HepG2 (cell line): Measurements from ENCODE around the gene LPXN. TPM values are rescaled to one million over a fixed set of nuclear protein-coding genes. Genes with fewer than 3 reads are reported as not detected.

Experiments
- FOXM1 ChIP-seq: sonication (generic); formaldehyde crosslinking; IDR thresholded peaks from 2 replicates; pipeline ENCODE4 v1.5.0; 2020; ENCODE audit warnings: missing genetic modification reagents
- HNRNPL ChIP-seq: fragments of 200-400 bp; formaldehyde crosslinking; IDR thresholded peaks from 2 replicates; pipeline ENCODE4 v1.6.1; 2017; ENCODE audit warnings: mild to moderate bottlenecking, low read depth, low read length
- LCORL ChIP-seq, 2 experiments: fragments of 450-650 bp in 1 of 2; sonication (generic) in 1 of 2; formaldehyde crosslinking in 1 of 2; IDR thresholded peaks; 2 replicates each; pipeline versions ENCODE4 v1.5.0 to v1.6.1; 2017 to 2020; ENCODE audit warnings: antibody characterized with exemption in 1 of 2, missing genetic modification reagents in 1 of 2
- RBFOX2 ChIP-seq: fragments of 200-400 bp; formaldehyde crosslinking; IDR thresholded peaks from 2 replicates; pipeline ENCODE4 v1.6.1; 2017; ENCODE audit warnings: low read depth, mild to moderate bottlenecking, low read length
- SIN3A ChIP-seq: IDR thresholded peaks from 2 replicates; pipeline ENCODE4 v1.6.1; 2011; ENCODE audit warnings: low read depth, mild to moderate bottlenecking, control low read depth, low read length, borderline replicate concordance
- TGIF2 ChIP-seq: IDR thresholded peaks from 2 replicates; pipeline ENCODE4 v1.6.1; 2016; ENCODE audit warnings: control low read depth, missing compliant biosample characterization
- ZNF432 ChIP-seq: sonication (generic); formaldehyde crosslinking; IDR thresholded peaks from 2 replicates; pipeline ENCODE4 v1.5.0; 2020; ENCODE audit warnings: missing genetic modification reagents, mild to moderate bottlenecking, borderline replicate concordance
- ZNF660 ChIP-seq: sonication (generic); formaldehyde crosslinking; IDR thresholded peaks from 2 replicates; pipeline ENCODE4 v1.5.1; 2020; ENCODE audit warnings: mild to moderate bottlenecking, low read depth, missing genetic modification reagents, borderline replicate concordance
- ZSCAN20 ChIP-seq: sonication (generic); formaldehyde crosslinking; IDR thresholded peaks from 2 replicates; pipeline ENCODE4 v1.4.0; 2020; ENCODE audit warnings: missing genetic modification reagents, mild to moderate bottlenecking, borderline replicate concordance
- polyA plus RNA-seq, 8 experiments: library from polyadenylated mRNA; depleted of rRNA in 3 of 8; stranded (reverse) in 7 of 8; unstranded in 1 of 8; fragments of >200 nt; fragmentation: Illumina TruSeq in 4 of 8; extraction: Trizol in 4 of 8; gene quantifications; 2 replicates each; pipeline versions ENCODE4 v1.2.1 to v1.2.3, GENCODE V29; 2011 to 2016; ENCODE audit warnings: low read depth in 4 of 8, missing spikeins in 1 of 8, mixed read lengths in 1 of 8; ENCODE audit not compliant: insufficient read depth in 1 of 8
- total RNA-seq, 5 experiments: library from RNA; depleted of rRNA; stranded (reverse); fragments of >200 nt; fragmentation: Illumina TruSeq; extraction: Trizol; gene quantifications; 2 replicates each; pipeline ENCODE4 v1.2.3, GENCODE V29; 2016; ENCODE audit warnings: low read depth in 1 of 5
- TF ChIP-seq, protein P1 (sequence below): sonication (generic); formaldehyde crosslinking; IDR thresholded peaks from 2 replicates; pipeline ENCODE4 v1.4.0; 2020; ENCODE audit warnings: low read depth, missing genetic modification reagents
- TF ChIP-seq, protein P2 (sequence below): sonication (generic); formaldehyde crosslinking; IDR thresholded peaks from 2 replicates; pipeline ENCODE4 v1.5.0; 2020; ENCODE audit warnings: missing genetic modification reagents
- TF ChIP-seq, protein P3 (sequence below): sonication (generic); formaldehyde crosslinking; IDR thresholded peaks from 2 replicates; pipeline ENCODE4 v1.4.0; 2020; ENCODE audit warnings: missing genetic modification reagents
- TF ChIP-seq, protein P4 (sequence below): sonication (generic); formaldehyde crosslinking; conservative IDR thresholded peaks from 2 replicates; pipeline ENCODE4 v1.8.0; 2022; ENCODE audit warnings: missing genetic modification reagents
- TF ChIP-seq, protein P5 (sequence below): sonication (generic); formaldehyde crosslinking; IDR thresholded peaks from 2 replicates; pipeline ENCODE4 v1.8.1; 2023; ENCODE audit warnings: mild to moderate bottlenecking, inconsistent platforms, moderate library complexity, missing genetic modification reagents, borderline replicate concordance

LPXN gene
- total and polyA plus RNA-seq, 2 of the 13 experiments (the other 11 are each of a cell fraction or from before 2014, with no cell fraction given): 1.7 to 3.5 TPM

DNA sequence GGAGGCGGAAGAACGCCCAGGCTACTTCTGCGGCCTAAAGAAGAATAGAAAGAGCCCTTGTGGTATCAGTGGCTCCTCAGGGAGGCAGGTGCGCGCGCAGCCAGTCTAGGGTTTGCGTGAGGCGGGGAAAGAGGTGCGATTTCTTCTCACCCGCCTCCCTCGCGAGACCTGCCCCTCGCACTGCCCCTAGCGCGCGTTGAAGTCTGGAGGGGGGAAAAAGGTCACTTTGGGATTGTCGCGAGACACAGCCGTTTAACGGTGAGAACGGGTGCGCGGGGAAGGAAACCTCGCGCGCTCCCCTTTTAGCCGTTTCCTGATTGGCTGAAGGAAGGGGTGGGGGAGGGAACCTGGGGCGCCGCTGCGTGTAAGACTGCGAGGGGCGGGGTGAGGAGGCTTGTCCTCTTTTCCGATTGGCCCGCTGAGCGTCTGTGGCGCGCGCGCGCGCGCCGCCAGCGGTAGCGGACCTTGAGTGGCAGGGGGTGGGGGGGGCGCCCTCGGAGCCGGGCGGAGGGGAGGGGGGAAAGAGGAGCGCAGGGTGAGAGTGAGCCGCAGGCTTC is 3.1 kb upstream of the LPXN start, which contains the start of gene ZFP91 (continued):
- TF ChIP-seq, protein P1, sequence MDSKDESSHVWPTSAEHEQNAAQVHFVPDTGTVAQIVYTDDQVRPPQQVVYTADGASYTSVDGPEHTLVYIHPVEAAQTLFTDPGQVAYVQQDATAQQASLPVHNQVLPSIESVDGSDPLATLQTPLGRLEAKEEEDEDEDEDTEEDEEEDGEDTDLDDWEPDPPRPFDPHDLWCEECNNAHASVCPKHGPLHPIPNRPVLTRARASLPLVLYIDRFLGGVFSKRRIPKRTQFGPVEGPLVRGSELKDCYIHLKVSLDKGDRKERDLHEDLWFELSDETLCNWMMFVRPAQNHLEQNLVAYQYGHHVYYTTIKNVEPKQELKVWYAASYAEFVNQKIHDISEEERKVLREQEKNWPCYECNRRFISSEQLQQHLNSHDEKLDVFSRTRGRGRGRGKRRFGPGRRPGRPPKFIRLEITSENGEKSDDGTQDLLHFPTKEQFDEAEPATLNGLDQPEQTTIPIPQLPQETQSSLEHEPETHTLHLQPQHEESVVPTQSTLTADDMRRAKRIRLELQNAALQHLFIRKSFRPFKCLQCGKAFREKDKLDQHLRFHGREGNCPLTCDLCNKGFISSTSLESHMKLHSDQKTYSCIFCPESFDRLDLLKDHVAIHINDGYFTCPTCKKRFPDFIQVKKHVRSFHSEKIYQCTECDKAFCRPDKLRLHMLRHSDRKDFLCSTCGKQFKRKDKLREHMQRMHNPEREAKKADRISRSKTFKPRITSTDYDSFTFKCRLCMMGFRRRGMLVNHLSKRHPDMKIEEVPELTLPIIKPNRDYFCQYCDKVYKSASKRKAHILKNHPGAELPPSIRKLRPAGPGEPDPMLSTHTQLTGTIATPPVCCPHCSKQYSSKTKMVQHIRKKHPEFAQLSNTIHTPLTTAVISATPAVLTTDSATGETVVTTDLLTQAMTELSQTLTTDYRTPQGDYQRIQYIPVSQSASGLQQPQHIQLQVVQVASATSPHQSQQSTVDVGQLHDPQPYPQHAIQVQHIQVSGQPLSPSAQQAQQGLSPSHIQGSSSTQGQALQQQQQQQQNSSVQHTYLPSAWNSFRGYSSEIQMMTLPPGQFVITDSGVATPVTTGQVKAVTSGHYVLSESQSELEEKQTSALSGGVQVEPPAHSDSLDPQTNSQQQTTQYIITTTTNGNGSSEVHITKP: no peak
- TF ChIP-seq ZNF660: no peak
- 0 out of 2 replicates have a peak, but pooled peaks have one; percentile 7 for TF ChIP-seq ZSCAN20 (CRISPR knock-in tag)
- TF ChIP-seq, protein P2, sequence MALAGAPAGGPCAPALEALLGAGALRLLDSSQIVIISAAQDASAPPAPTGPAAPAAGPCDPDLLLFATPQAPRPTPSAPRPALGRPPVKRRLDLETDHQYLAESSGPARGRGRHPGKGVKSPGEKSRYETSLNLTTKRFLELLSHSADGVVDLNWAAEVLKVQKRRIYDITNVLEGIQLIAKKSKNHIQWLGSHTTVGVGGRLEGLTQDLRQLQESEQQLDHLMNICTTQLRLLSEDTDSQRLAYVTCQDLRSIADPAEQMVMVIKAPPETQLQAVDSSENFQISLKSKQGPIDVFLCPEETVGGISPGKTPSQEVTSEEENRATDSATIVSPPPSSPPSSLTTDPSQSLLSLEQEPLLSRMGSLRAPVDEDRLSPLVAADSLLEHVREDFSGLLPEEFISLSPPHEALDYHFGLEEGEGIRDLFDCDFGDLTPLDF (CRISPR knock-in tag): peak; percentile 55
- no peak for TF ChIP-seq ZNF432 (CRISPR knock-in tag)
- TF ChIP-seq, protein P3, sequence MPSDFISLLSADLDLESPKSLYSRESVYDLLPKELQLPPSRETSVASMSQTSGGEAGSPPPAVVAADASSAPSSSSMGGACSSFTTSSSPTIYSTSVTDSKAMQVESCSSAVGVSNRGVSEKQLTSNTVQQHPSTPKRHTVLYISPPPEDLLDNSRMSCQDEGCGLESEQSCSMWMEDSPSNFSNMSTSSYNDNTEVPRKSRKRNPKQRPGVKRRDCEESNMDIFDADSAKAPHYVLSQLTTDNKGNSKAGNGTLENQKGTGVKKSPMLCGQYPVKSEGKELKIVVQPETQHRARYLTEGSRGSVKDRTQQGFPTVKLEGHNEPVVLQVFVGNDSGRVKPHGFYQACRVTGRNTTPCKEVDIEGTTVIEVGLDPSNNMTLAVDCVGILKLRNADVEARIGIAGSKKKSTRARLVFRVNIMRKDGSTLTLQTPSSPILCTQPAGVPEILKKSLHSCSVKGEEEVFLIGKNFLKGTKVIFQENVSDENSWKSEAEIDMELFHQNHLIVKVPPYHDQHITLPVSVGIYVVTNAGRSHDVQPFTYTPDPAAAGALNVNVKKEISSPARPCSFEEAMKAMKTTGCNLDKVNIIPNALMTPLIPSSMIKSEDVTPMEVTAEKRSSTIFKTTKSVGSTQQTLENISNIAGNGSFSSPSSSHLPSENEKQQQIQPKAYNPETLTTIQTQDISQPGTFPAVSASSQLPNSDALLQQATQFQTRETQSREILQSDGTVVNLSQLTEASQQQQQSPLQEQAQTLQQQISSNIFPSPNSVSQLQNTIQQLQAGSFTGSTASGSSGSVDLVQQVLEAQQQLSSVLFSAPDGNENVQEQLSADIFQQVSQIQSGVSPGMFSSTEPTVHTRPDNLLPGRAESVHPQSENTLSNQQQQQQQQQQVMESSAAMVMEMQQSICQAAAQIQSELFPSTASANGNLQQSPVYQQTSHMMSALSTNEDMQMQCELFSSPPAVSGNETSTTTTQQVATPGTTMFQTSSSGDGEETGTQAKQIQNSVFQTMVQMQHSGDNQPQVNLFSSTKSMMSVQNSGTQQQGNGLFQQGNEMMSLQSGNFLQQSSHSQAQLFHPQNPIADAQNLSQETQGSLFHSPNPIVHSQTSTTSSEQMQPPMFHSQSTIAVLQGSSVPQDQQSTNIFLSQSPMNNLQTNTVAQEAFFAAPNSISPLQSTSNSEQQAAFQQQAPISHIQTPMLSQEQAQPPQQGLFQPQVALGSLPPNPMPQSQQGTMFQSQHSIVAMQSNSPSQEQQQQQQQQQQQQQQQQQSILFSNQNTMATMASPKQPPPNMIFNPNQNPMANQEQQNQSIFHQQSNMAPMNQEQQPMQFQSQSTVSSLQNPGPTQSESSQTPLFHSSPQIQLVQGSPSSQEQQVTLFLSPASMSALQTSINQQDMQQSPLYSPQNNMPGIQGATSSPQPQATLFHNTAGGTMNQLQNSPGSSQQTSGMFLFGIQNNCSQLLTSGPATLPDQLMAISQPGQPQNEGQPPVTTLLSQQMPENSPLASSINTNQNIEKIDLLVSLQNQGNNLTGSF (CRISPR knock-in tag): no peak
- no peak for TF ChIP-seq LCORL (IDR thresholded peaks at IDR 0.05)
- TF ChIP-seq LCORL (CRISPR knock-in tag; IDR thresholded peaks at IDR 0.05): no peak
- TF ChIP-seq, protein P4, sequence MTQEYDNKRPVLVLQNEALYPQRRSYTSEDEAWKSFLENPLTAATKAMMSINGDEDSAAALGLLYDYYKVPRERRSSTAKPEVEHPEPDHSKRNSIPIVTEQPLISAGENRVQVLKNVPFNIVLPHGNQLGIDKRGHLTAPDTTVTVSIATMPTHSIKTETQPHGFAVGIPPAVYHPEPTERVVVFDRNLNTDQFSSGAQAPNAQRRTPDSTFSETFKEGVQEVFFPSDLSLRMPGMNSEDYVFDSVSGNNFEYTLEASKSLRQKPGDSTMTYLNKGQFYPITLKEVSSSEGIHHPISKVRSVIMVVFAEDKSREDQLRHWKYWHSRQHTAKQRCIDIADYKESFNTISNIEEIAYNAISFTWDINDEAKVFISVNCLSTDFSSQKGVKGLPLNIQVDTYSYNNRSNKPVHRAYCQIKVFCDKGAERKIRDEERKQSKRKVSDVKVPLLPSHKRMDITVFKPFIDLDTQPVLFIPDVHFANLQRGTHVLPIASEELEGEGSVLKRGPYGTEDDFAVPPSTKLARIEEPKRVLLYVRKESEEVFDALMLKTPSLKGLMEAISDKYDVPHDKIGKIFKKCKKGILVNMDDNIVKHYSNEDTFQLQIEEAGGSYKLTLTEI: no peak
- no peak for TF ChIP-seq TGIF2
- TF ChIP-seq, protein P5, sequence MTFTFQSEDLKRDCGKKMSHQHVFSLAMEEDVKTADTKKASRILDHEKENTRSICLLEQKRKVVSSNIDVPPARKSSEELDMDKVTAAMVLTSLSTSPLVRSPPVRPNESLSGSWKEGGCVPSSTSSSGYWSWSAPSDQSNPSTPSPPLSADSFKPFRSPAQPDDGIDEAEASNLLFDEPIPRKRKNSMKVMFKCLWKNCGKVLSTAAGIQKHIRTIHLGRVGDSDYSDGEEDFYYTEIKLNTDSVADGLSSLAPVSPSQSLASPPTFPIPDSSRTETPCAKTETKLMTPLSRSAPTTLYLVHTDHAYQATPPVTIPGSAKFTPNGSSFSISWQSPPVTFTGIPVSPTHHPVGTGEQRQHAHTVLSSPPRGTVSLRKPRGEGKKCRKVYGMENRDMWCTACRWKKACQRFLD (CRISPR knock-in tag): no peak
- no peak; the same call in 1 of the 2 replicates for TF ChIP-seq RBFOX2
- 0 out of 2 replicates have a peak, but pooled peaks have one; percentile 15 for TF ChIP-seq HNRNPL
- no peak for TF ChIP-seq FOXM1 (CRISPR knock-in tag)
- TF ChIP-seq SIN3A: 0 out of 2 replicates have a peak, but pooled peaks have one; percentile 33
